Measurements from ENCODE around the gene KLHL21.

- no peak for TF ChIP-seq EP300 (IDR thresholded peaks at IDR 0.05)
- TF ChIP-seq CTCF (IDR thresholded peaks at IDR 0.05) = no peak
These were observed 17.5 kb downstream of the KLHL21 start for GRCh38 chr1:6585081-6585722.

Data from ovary (tissue), 3 donors.